GM21390 (cell line): Measurements from ENCODE around the gene C6orf132.

Experiments used
- ATAC-seq: cut with Tn5 transposase; IDR thresholded peaks from one replicate; pipeline ENCODE4 v1.9.1; 2021; ENCODE audit not compliant: unreplicated experiment

The C6orf132 gene

GRCh38 chr6:42137194-42137753 is 5.1 kb downstream of the C6orf132 start:
- ATAC-seq, result no peak

GRCh38 chr6:42136508-42137193 is 5.8 kb downstream of the C6orf132 start:
- no peak for ATAC-seq

- ATAC-seq, result no peak
These were observed 6.7 kb downstream of the C6orf132 start for GRCh38 chr6:42135722-42136121.

- ATAC-seq, result no peak
These were observed 7.3 kb downstream of the C6orf132 start for GRCh38 chr6:42135161-42135560.

GRCh38 chr6:42133926-42134325 is 8.5 kb downstream of the C6orf132 start:
- ATAC-seq, result no peak

- no peak for ATAC-seq
These were observed 10.9 kb downstream of the C6orf132 start for GRCh38 chr6:42131531-42131930.

GRCh38 chr6:42129360-42129676 is 13.1 kb downstream of the C6orf132 start:
- ATAC-seq, result no peak

GRCh38 chr6:42128460-42129359 is 13.7 kb downstream of the C6orf132 start:
- ATAC-seq, result no peak

- ATAC-seq, result no peak
These were observed 16.8 kb downstream of the C6orf132 start for GRCh38 chr6:42125663-42126062.

- no peak for ATAC-seq
These were observed 17.2 kb downstream of the C6orf132 start for GRCh38 chr6:42125231-42125630.

GRCh38 chr6:42124223-42124836 is 18.1 kb downstream of the C6orf132 start:
- no peak for ATAC-seq

GRCh38 chr6:42123379-42124103 is 18.9 kb downstream of the C6orf132 start:
- no peak for ATAC-seq

GRCh38 chr6:42120895-42121865 is 21.2 kb downstream of the C6orf132 start:
- no peak for ATAC-seq

- no peak for ATAC-seq
These were observed 24.0 kb downstream of the C6orf132 start for GRCh38 chr6:42118162-42119001.

GRCh38 chr6:42117843-42118161 is 24.6 kb downstream of the C6orf132 start:
- no peak for ATAC-seq

- no peak for ATAC-seq
These were observed 28.3 kb downstream of the C6orf132 start for GRCh38 chr6:42113936-42114636.

GRCh38 chr6:42112351-42112750 is 30.1 kb downstream of the C6orf132 start:
- ATAC-seq, result no peak

- ATAC-seq, result no peak
These were observed 31.7 kb downstream of the C6orf132 start for GRCh38 chr6:42110683-42111082.
